H1 (cell line): ENCODE measurements around the gene TMEM161A. TPM values are rescaled to one million over a fixed set of nuclear protein-coding genes. Genes with fewer than 3 reads are reported as not detected.

ENCODE experiments used
- ASH2L ChIP-seq: fragments of 200-600, 300-600 bp; sonication (generic); IDR thresholded peaks from one replicate; pipeline ENCODE4 v1.7.1; 2017; ENCODE audit warnings: low read length
- ATF3 ChIP-seq: IDR thresholded peaks from 2 replicates; pipeline ENCODE4 v1.6.1; 2011; ENCODE audit warnings: low read depth, mild to moderate bottlenecking, low read length; ENCODE audit not compliant: insufficient read depth
- CBX5 ChIP-seq: fragments of 300-800, 300-1000 bp; sonication (generic); IDR thresholded peaks from 2 replicates; pipeline ENCODE4 v1.7.1; 2016; ENCODE audit warnings: antibody characterized with exemption, low read length, low read depth
- E2F6 ChIP-seq: IDR thresholded peaks from 2 replicates; pipeline ENCODE4 v1.6.1; 2012; ENCODE audit warnings: inconsistent platforms
- GABPA ChIP-seq: IDR thresholded peaks from 2 replicates; pipeline ENCODE4 v1.6.1; 2011; ENCODE audit warnings: mild to moderate bottlenecking, low read length, moderate library complexity, borderline replicate concordance; ENCODE audit not compliant: insufficient read depth
- HDAC2 ChIP-seq, 2 experiments: fragments of 300-600 bp in 1 of 2; sonication (generic) in 1 of 2; IDR thresholded peaks; 2 replicates each; pipeline ENCODE4 v1.6.1; 2011 to 2012; ENCODE audit warnings: low read depth in 2 of 2, low read length in 2 of 2, mild to moderate bottlenecking in 2 of 2, moderate library complexity in 2 of 2, borderline replicate concordance in 1 of 2, inconsistent platforms in 1 of 2
- HDAC6 ChIP-seq: IDR thresholded peaks from one replicate; pipeline ENCODE4 v1.7.1; 2012; ENCODE audit warnings: low read depth, mild to moderate bottlenecking, inconsistent platforms, low read length, moderate library complexity
- JUN ChIP-seq: IDR thresholded peaks from 2 replicates; pipeline ENCODE4 v1.6.1; 2011; ENCODE audit warnings: low read depth, mild to moderate bottlenecking, improper control_type of control experiment, low read length
- KDM1A ChIP-seq: fragments of 200-600, 300-600 bp; sonication (generic); IDR thresholded peaks from 2 replicates; pipeline ENCODE4 v1.7.1; 2016; ENCODE audit warnings: mild to moderate bottlenecking, low read length, borderline replicate concordance
- KDM4A ChIP-seq: IDR thresholded peaks from one replicate; pipeline ENCODE4 v1.7.1; 2012; ENCODE audit warnings: low read depth, mild to moderate bottlenecking, moderate library complexity, low read length, inconsistent platforms; ENCODE audit not compliant: severe bottlenecking
- RNF2 ChIP-seq: fragments of 200-900, 300-1000 bp; sonication (generic); IDR thresholded peaks from 2 replicates; pipeline ENCODE4 v1.7.1; 2016; ENCODE audit warnings: borderline replicate concordance, low read depth, mild to moderate bottlenecking, antibody characterized with exemption, low read length; ENCODE audit not compliant: poor library complexity, severe bottlenecking; ENCODE audit errors: missing control alignments
- RXRA ChIP-seq: IDR thresholded peaks from 2 replicates; pipeline ENCODE4 v1.6.1; 2011; ENCODE audit warnings: low read depth, mild to moderate bottlenecking, low read length, moderate library complexity; ENCODE audit not compliant: insufficient read depth
- SIN3A ChIP-seq, 2 experiments: IDR thresholded peaks in 1 of 2; conservative IDR thresholded peaks in 1 of 2; 2 replicates each; pipeline ENCODE4 v1.6.1; 2011 to 2012; ENCODE audit warnings: low read length in 2 of 2, improper control_type of control experiment in 1 of 2, low read depth in 1 of 2, mild to moderate bottlenecking in 1 of 2
- SP1 ChIP-seq: IDR thresholded peaks from 2 replicates; pipeline ENCODE4 v1.6.1; 2011; ENCODE audit warnings: low read depth, low read length
- SP2 ChIP-seq: IDR thresholded peaks from 2 replicates; pipeline ENCODE4 v1.6.1; 2012; ENCODE audit warnings: mild to moderate bottlenecking, low read length, inconsistent platforms
- SP4 ChIP-seq: IDR thresholded peaks from 2 replicates; pipeline ENCODE4 v1.6.1; 2012; ENCODE audit warnings: low read length, inconsistent platforms
- SRF ChIP-seq: IDR thresholded peaks from 2 replicates; pipeline ENCODE4 v1.6.1; 2011; ENCODE audit warnings: mild to moderate bottlenecking, low read depth, low read length, moderate library complexity
- SUZ12 ChIP-seq: fragments of 200-600 bp; sonication (generic); IDR thresholded peaks from 2 replicates; pipeline ENCODE4 v1.6.1; 2012; ENCODE audit warnings: mild to moderate bottlenecking, inconsistent platforms, low read length, moderate library complexity, mixed read lengths
- TAF7 ChIP-seq: optimal IDR thresholded peaks from 2 replicates; pipeline ENCODE3; 2011; ENCODE audit warnings: low read depth, mild to moderate bottlenecking, inconsistent platforms, low read length, moderate library complexity, borderline replicate concordance
- YY1 ChIP-seq: IDR thresholded peaks from 2 replicates; pipeline ENCODE4 v1.6.1; 2011; ENCODE audit warnings: low read depth, mild to moderate bottlenecking, low read length
- ZNF274 ChIP-seq: IDR thresholded peaks from 2 replicates; pipeline ENCODE4 v1.7.0; 2012; ENCODE audit warnings: low read length, borderline replicate concordance; ENCODE audit errors: extremely low read depth
- polyA plus RNA-seq, 7 experiments: library from polyadenylated mRNA; depleted of rRNA in 3 of 7; stranded (reverse) in 5 of 7; unstranded in 2 of 7; fragments of >200 nt in 5 of 7; fragments of 200-250 nt in 2 of 7; gene quantifications; 1 replicate in 5 of 7; 2 replicates in 1 of 7; 4 replicates in 1 of 7; pipeline versions ENCODE4 v1.2.1 to v1.2.3, GENCODE V29; 2011 to 2013; ENCODE audit warnings: missing spikeins in 2 of 7, mixed read lengths in 2 of 7
- total RNA-seq: library from RNA; stranded (reverse); fragmentation: NEBNext Ultra II Directional; extraction: Animal tissue kit (Norgen Biotek cat#: 25700); gene quantifications from 2 replicates; pipeline ENCODE4 v1.2.1, GENCODE V29; 2021

The TMEM161A gene
- total and polyA plus RNA-seq, 2 of the 8 experiments (the other 6 are each of a cell fraction or from before 2014, with no cell fraction given), result 47.8 to 103 TPM

GRCh38 chr19:19170053-19170872 lies 32.0 kb upstream of the TMEM161A start, which contains the start of gene MEF2B (continued):
- TF ChIP-seq JUN, result no peak
- TF ChIP-seq YY1, result 0 out of 2 replicates have a peak, but pooled peaks have one; percentile 12
- no peak for TF ChIP-seq ATF3
- TF ChIP-seq SP2, result no peak
- peak; percentile 25 for TF ChIP-seq KDM4A
- no peak for TF ChIP-seq HDAC2 (IDR thresholded peaks at IDR 0.05; ENCODE audit: borderline replicate concordance in 1 of 2, low read depth in 2 of 2, low read length in 2 of 2)
- no peak for TF ChIP-seq RNF2
- no peak for TF ChIP-seq SUZ12
- TF ChIP-seq RXRA, result peak; percentile 62; the same call in 1 of the 2 replicates
- TF ChIP-seq E2F6, result no peak
- TF ChIP-seq SRF, result no peak
- TF ChIP-seq SIN3A (conservative IDR thresholded peaks at IDR 0.05 in 1 of 2, IDR thresholded peaks at IDR 0.05 in 1 of 2; ENCODE audit: low read depth in 1 of 2, low read length in 2 of 2), result no peak
- peak; percentile 34 for TF ChIP-seq ASH2L
- no peak for TF ChIP-seq ZNF274
- 0 out of 2 replicates have a peak, but pooled peaks have one; percentile 22 for TF ChIP-seq GABPA
- no peak for TF ChIP-seq CBX5
- no peak for TF ChIP-seq KDM1A
- TF ChIP-seq SP1, result peak; percentile 69; the same call in 1 of the 2 replicates
- no peak for TF ChIP-seq HDAC6
- TF ChIP-seq TAF7, result no peak
- TF ChIP-seq SP4, result no peak
